Activated CD8-positive, alpha-beta memory T cell treated with anti-CD3 and anti-CD28 coated beads, Interleukin-2, amount 50 U/mL, for 48 hours (primary cell): ENCODE data around the gene NPBWR2.

Experiments
- DNase-seq: peaks from one replicate; pipeline ENCODE4 v3.0.0-alpha.2; 2020

Gene NPBWR2

GRCh38 chr20:64116541-64117431 lies 9.4 kb upstream of the NPBWR2 start:
- no peak for DNase-seq

DNA sequence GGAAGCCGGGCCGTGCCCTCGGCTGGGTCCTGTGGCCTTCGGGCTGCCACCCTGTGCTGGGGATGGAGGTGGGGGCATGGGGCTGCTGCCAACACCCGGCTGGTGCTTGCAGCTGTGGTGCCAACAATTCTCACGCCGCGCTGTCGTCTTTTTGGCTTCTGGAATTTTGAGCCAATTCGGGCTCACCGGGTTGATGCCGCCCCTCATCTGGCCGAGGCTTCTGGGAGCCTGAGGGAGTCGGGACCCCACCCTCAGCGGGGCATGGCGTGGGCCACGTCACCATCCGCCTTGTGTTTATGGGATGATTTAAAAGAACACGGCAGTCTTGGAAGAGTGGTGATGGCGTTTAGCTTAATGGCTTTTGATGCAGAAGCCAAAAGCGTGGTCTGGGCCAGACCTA lies 8.7 kb upstream of the NPBWR2 start:
- DNase-seq = no peak

DNA sequence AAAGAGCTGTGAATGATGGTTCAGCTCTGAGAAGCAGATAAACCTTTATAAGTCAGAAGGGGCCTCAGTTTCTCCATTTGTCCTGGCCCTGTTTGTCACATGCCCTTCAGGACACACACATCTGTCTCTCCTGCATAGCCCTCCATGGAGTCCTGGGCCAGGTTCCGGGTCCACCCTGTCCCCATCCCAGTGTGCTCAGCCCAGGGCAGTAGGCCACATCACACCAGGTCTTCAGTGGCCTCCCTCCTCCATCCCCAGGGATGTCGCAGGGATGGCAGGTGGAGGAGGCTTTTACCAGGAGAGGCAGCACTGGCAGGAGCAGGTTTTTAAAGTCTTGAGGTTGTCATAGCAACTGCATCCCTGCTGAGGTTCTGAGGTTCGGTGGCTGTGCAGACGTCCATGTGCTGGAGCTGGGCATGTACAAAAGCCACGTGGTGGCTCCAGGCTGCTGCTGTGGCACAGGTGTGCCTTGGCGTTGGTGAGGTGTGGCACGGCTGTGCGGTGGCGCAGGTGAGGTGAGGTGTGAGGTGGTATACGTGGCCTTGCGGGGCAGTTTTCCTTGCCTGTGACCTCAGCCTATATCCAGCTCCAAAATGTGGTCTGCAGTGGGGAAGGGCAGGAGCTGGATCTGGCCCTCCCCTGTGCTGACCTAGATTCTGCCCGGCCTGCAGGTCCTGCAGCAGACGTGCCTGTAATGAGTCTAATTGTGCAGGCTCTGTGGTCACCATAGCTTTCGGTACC lies 8.0 kb upstream of the NPBWR2 start:
- DNase-seq = no peak

GRCh38 chr20:64114356-64114971 lies 7.1 kb upstream of the NPBWR2 start:
- DNase-seq = no peak

DNA sequence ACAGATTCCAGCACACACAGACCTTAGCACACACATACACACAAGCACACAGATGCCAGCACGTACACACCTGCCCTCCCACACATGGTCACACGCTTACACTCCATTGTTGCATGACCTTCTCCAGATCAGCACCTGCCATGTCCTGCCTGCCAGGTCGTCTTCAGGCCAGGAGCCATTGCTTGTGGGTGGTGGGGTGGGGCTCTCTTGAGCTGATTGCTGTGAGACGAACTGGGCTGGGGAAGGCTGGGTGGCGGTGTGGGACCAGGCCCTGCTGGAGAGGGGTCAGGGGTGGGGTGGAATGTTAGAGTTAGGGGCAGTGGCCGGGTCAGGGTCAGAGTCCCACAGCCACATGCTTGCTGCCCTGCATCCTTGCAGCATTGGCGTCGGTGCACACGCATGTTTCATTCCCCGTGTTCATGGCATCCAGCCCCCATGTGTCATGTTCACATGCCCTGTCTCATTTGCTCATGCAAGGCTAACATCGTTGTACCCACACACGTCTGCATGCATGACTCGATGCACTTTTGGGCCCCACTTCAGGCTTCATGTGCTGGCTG lies 6.5 kb upstream of the NPBWR2 start:
- no peak for DNase-seq

DNA sequence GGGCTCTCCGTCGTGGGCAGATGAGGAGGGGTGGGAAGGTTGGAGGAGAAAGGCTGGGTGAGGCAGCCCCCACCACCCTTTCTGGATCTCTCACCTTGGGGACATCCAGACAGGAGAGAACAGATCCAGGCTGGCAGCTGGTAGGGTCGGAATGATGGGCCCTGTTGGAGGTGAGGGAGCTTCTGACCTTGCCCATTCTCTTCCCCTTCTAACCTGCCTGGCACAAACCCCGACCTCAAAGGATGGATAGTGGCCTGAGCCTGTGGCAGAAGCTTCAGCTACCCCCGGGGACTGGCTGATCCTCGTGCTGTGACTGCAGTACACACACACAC lies 6.0 kb upstream of the NPBWR2 start:
- no peak for DNase-seq

GRCh38 chr20:64112691-64113443 lies 5.5 kb upstream of the NPBWR2 start:
- no peak for DNase-seq

DNA sequence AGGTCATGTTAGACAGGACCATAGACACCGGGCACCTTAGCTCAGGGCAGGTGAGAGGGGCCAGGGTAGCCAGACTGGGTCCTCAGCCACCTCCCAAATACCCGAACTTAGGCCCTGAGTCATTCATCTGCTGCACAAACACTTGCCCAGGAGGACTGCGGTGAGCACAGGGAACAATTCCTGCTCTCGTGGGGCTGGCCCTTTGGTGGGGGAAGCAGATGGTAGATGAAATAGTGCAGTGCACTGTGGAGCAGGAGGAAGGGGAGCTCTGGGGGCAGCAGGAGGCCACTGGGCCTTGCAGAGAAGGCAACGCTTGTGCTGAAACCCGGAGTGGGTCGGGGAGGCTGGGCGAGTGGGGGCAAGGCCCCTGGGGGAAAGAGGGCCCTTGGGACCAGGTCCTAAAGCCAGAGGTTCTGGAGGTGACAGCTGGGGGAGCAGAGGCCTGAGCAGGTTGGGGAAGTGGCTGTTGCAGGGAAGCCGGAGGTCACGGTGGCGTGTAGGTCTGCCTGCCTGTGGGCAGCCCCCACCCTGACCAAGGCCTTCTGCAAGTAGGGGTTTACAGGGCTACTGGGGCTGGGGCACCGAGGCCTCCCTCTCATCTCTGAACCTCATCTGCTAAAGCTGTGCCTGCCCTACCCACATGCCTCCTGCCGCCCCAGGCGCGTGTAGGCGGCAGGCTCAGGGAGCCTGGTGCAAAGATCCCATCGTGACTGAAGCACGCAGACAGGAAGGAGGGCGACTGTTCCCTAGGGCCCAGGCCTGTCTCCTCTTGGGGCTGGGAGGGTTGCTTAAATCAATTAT lies 4.7 kb upstream of the NPBWR2 start:
- no peak for DNase-seq

DNA sequence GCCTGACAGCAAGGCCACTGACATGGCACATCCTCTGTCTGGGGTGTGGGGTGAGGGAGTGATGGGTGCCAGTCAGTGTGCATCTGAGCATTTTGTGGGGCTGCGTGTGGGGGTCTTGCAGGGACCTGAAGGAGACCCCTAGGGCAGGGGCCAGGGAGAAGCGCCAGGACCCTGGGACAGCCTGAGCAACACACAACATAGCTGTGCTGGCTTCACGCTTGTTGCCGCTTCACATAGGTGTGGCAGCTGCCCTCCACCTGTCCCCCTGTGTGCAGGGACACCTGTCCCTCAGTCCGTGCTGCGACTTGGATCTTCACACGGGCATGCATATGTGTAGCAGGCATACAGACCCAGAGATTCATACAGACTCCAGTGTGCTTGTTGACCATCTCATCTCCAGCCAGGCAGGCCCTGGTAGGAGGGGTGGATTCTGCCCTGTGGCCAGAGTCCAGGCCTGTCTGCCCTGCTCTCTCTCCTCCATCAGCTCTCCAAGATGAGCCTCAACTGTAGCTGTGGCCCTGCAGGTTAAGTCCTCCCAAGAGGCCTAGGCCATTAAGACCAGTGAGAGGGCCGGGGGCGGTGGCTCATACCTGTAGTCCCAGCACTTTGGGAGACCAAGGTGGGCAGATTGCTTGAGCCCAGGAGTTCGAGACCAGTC lies 3.2 kb upstream of the NPBWR2 start:
- DNase-seq = peak; percentile 47

DNA sequence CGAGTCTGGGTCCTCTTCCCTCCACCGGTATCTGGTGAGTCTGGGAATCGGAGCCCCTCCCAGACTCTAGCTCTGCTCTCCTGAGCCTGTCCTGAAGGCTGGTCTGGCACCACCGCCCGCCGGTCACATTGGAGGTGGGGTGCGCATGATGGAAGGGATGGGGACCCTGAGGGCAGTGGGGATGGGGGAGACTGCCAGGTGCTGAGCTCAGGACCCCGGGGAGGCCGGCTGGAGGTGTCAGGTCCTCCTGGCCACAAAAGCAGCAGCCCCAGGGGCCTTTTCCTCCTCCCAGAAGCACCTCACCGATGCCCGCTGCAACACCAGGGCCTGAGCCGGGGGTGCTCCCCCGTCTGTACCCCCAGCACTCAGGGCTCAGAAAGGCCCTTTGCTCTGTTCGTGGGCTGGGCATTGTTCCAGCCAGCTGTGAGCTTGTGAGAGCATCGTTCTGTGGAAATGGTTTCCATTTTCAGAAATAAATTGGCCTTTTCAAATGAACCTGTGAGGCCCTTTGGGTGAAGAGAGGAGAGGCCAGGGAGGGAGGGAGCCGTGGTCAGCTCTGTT lies 2.5 kb upstream of the NPBWR2 start:
- DNase-seq = no peak

DNA sequence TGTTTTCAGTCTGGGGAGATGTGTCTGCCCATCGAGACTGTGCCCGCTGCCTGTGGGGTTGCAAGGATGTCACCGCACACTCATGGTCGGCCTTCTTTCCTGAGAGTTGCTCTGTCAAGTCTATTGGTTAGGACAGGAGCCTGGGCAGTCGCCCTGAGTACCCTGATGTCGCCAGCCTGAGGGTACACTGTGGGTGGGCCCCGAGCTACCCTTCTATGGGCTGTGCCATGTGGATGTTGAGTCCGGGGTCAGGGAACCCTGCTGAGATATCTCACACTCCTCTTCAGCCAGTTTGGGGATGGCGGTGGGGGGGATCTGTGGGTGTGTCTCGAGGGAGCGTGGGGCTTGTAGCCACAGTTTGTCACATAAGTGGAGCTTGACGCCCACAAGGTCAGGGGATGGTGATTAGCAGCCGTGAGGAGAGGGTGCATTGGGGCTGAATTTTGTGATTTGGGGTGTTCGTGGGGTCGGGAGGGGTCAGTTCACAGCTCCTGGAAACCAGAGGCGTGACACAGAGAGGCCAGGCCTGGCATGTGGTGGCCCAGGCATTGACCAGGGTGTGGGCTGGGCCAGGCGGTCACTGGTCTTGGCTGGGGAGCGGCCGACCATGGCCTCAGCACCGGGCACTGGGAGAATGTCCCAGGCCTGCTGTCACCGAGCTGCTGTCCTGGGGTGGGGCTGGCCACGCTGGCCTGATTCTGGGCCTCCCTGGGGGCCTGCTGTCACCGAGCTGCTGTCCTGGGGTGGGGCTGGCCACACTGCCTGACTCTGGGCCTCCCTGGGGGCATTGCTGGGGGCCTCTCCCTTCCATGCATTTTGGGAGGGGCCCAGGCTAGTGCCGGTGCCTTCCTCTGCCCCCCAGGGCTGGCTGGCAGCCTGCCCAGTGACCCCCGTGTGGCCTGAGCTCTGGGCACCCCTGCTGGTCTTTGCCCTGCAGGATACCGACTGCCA lies 1.6 kb upstream of the NPBWR2 start:
- DNase-seq = no peak

- DNase-seq = peak; percentile 43
These were observed 532 bp upstream of the NPBWR2 start for GRCh38 chr20:64107736-64108457.

DNA sequence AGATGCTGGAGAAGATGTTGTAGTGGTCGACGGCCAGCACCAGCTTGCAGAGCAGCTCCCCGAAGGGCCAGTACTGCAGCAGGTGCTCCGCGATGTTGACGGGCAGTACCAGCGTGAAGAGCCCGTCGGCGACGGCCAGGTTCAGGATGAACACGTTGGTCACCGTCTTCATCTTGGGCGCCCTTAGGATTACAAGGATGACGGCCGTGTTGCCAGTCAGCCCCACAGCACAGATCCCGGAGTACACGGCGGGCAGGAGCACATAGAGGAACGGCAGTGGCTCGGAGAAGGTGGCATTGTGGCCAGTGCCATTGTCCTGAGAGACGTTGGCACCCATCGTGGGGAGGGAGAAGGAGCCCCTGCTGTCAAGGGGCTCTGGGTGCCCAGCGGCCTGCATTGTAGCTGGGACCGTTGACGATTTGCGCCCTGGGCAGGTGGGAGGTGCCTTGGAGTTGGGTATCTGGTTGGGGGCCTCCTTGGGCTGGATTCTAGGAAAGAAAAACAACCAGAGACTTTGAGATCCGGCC lies 867 bp downstream of the NPBWR2 start:
- no peak for DNase-seq

GRCh38 chr20:64105846-64106434 lies 1.4 kb downstream of the NPBWR2 start:
- DNase-seq = no peak

DNA sequence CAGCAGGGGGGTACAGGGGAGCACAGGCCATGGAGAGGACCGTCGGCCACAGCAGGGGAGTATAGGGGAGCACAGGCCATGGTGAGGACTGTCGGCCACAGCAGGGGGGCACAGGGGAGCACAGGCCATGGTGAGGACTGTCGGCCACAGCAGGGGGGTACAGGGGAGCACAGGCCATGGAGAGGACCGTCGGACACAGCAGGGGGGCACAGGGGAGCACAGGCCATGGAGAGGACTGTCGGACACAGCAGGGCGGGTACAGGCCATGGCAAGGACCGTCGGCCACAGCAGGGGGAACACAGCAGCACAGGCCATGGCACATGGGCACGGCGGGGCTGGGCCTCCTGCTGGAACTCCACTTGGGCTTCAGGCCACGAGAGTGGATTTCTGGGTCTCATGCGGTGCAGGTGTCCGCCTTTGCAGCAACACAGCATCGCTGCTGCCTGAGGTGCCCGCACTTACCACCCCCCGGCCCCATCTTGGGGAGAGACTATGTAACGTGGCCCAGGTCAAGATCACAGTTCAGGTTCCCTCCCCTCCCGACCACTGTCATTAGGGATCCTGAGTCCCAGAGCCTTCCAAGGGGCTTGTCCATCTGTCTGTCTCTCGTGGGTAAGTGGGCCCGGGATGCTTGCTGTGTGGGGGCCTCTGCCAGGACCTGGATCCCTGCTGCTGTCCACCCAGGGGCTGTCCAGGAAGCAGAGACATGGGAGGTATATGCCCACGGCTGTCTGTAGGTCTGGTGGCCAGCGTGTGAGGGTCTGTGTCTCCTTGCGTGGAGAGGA lies 2.5 kb downstream of the NPBWR2 start:
- no peak for DNase-seq

- no peak for DNase-seq
These were observed 3.3 kb downstream of the NPBWR2 start for GRCh38 chr20:64103871-64104666.
